IPS-20b (cell line): ENCODE results near the gene STK16.
A peak's percentile ranks its signal among the peaks of the same experiment; 100 is the strongest.
"Not testable (repeated sequence)": the region's sequence is repeated elsewhere in the genome, so short reads cannot be mapped to it uniquely, and the experiment has no call there.

Experiments used
- H3K27ac ChIP-seq: one replicate; pipeline ENCODE4 v1.5.1; 2013; ENCODE audit warnings: low read length
- H3K27me3 ChIP-seq: 2 replicates; pipeline ENCODE4 v1.6.1; 2013; ENCODE audit warnings: mild to moderate bottlenecking, low read length, inconsistent platforms; ENCODE audit not compliant: insufficient read depth
- H3K36me3 ChIP-seq: 2 replicates; pipeline ENCODE4 v1.6.1; 2013; ENCODE audit warnings: low read depth, mild to moderate bottlenecking, inconsistent platforms, low read length, moderate library complexity; ENCODE audit not compliant: insufficient read depth
- H3K4me1 ChIP-seq: 2 replicates; pipeline ENCODE4 v1.6.1; 2013; ENCODE audit warnings: mild to moderate bottlenecking, control low read depth, inconsistent platforms, low read length, moderate library complexity; ENCODE audit not compliant: insufficient read depth
- H3K4me3 ChIP-seq: 2 replicates; pipeline ENCODE4 v1.5.1; 2013; ENCODE audit warnings: mild to moderate bottlenecking, low read length, inconsistent platforms
- H3K9ac ChIP-seq: 2 replicates; pipeline ENCODE4 v1.6.1; 2013; ENCODE audit warnings: low read depth, mild to moderate bottlenecking, inconsistent platforms, low read length, moderate library complexity
- H3K9me3 ChIP-seq: 2 replicates; pipeline ENCODE4 v1.6.1; 2013; ENCODE audit warnings: mild to moderate bottlenecking, low read depth, low read length, inconsistent platforms; ENCODE audit not compliant: insufficient read depth

The STK16 gene, protein sequence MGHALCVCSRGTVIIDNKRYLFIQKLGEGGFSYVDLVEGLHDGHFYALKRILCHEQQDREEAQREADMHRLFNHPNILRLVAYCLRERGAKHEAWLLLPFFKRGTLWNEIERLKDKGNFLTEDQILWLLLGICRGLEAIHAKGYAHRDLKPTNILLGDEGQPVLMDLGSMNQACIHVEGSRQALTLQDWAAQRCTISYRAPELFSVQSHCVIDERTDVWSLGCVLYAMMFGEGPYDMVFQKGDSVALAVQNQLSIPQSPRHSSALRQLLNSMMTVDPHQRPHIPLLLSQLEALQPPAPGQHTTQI

DNA sequence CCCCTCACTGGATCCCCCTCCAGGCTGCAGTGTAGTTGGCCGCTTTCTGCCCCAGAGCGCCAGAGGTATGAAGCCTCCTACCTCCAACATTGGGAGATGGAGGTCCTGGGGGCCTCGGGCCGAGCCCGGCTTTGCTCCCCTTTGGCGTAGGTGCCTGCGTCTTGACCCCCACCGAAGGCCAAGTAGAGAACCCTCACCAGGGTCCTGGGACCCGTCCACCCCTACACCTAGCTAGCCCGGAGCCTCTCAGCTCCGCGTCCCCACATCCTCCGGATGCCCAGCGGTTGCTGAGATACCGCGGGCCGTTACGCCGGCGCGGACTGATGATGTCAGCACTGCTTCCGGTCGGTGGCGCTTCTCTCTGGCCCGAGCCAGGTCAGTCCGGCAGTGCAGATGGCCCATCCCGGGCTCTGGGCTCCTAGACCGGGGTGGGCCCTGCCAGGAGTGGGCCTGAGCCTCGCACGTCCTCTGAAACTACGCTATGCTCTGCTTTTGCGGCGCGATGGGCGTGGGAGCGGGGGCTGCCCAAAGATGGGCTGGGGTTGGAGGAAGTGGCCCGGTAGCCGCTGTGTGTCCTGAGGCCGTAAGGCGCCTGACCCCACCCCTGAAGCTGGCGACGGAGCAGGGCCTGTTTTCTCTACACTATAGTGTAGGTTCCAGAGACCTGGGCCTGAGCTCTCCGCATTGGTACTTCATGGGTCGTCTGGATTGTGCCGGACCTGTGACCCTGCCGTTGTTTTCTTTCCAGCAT, at the start of gene STK16, which contains the start of gene GLB1L:
Gene STK16, plus strand, starts transcription at position 332 of the 751 bp plus-strand sequence. CDS start 521 bp downstream, outside the sequence.
Gene GLB1L, minus strand, starts transcription at position 297 of the 751 bp plus-strand sequence. CDS start 1,871 bp downstream, outside the sequence.
- H3K4me3 ChIP-seq = peak within 1 kb of the TSS; percentile 97
- peak within 1 kb of the TSS; percentile 69 for H3K27ac ChIP-seq
- peaks cover 11% of the 10 kb centered on the region for H3K4me1 ChIP-seq
- no peaks in the 10 kb centered on the region for H3K27me3 ChIP-seq
- no peaks in the 10 kb centered on the region for H3K9me3 ChIP-seq
- H3K9ac ChIP-seq = peak within 1 kb of the TSS; percentile 98
- peaks cover 25% of the 10 kb centered on the region for H3K36me3 ChIP-seq

DNA sequence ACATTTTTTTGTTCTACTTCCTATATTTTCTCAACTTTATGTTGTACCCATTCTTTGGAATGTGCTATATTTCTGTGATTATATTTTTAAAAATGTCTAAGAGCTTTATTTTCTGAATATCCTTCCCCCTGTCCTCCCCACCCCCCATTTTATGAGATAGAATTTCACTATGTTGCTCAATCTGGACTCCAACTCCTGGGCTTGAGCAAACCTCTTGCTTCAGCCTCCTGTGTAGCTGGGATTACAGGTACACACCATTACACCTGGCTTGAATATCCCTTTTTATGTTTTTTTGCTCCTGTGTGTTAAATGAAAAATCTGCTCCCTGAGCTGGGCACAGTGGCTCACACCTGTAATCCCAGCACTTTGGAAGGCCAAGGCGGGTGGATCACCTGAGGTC, 47.9 kb upstream of the STK16 start:
- Histone ChIP-seq H3K27ac (no peak overlapping the region), H3K27me3 (no peaks in the 10 kb centered on the region), H3K4me1 (no peaks in the 10 kb centered on the region), H3K4me3 (no peak overlapping the region), H3K9me3 (no peaks in the 10 kb centered on the region), H3K36me3 (no peaks in the 10 kb centered on the region), H3K9ac (no peak overlapping the region)

DNA sequence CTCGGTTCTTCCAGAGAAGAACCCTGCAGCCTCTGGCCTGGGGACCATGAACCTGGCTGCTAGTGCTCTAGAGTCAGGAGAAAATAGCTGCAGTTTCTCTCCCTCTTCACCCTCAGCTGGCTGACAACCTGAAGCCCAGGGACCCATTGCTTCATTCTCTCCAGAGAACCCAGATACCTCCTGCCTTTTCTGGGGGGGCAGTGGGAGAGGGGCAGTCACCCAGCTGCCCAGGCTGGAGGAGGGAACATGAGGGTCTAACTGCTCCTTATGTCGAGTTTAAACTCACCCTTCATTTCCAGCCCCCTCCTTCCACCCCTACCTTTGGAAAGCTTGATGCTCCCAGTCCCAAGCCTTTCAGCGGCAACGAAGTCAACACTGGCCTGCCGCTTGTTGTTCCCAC, 46.3 kb upstream of the STK16 start:
- H3K9ac ChIP-seq = no peak overlapping the region
- no peak overlapping the region for H3K4me3 ChIP-seq
- H3K27ac ChIP-seq = no peak overlapping the region
- H3K36me3 ChIP-seq = no peaks in the 10 kb centered on the region
- no peaks in the 10 kb centered on the region for H3K27me3 ChIP-seq
- no peaks in the 10 kb centered on the region for H3K4me1 ChIP-seq
- H3K9me3 ChIP-seq = no peaks in the 10 kb centered on the region

DNA sequence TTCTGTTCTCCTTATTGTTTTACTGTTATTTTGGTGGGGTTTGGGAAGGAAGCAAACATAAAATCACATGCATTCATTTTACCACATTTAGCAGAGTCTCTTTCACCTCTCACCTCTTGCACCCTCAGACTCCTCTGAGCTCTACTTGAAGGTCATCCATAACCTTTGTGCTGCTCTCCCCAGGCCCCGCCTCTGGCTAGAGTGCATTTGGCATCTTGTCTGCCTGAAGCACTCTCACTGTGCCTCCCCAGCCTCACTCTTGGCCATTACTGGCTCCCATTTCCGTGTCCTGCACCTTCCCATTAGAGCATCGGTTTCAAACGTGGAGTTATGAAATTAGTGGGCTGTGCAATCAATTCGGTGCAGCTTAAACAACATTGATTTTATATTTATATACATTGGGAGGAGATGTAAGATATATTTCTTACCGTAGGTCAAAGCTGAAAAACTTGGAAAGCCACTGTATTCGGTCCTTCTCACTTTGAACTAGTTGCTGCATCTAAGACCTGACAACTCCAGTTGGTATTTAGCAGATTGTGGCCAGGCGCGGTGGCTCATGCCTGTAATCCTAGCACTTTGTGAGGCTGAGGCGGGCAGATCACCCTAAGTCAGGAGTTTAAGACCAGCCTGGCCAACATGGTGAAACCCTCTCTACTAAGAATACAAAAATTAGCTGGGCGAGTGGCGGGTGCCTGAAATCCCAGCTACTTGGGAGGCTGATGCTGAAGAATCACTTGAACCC, 45.6 kb upstream of the STK16 start:
- Histone ChIP-seq H3K27me3 (no peaks in the 10 kb centered on the region), H3K9ac (no peak overlapping the region), H3K9me3 (no peaks in the 10 kb centered on the region), H3K27ac (no peak overlapping the region), H3K4me3 (no peak overlapping the region), H3K36me3 (no peaks in the 10 kb centered on the region), H3K4me1 (no peaks in the 10 kb centered on the region)

DNA sequence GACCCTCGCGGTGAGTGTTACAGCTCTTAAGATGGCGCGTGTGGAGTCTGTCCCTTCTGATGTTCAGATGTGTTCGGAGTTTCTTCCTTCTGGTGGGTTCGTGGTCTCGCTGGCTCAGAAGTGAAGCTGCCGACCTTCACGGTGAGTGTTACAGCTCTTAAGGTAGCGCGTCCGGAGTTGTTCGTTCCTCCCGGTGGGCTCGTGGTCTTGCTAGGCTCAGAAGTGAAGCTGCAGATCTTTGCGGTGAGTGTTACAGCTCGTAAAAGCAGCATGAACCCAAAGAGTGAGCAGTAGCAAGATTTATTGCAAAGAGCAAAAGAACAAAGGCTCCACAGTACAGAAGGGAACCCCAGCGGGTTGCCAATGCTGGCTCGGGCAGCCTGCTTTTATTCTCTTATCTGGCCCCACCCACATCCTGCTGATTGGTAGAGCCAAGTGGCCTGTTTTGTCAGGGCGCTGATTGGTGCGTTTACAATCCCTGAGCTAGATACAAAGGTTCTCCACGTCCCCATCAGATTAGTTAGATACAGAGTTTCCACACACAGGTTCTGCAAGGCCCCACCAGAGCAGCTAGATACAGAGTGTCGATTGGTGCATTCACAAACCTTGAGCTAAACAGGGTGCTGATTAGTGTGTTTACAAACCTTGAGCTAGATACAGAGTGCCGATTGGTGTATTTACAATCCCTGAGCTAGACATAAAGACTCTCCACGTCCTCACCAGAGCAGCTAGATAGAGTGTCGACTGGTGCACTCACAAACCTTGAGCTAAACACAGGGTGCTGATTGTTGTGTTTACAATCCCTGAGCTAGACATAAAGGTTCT, 44.6 kb upstream of the STK16 start:
- H3K4me1 ChIP-seq, H3K4me3 ChIP-seq, H3K27ac ChIP-seq, H3K27me3 ChIP-seq, H3K36me3 ChIP-seq, H3K9me3 ChIP-seq, H3K9ac ChIP-seq: not testable (repeated sequence)

DNA sequence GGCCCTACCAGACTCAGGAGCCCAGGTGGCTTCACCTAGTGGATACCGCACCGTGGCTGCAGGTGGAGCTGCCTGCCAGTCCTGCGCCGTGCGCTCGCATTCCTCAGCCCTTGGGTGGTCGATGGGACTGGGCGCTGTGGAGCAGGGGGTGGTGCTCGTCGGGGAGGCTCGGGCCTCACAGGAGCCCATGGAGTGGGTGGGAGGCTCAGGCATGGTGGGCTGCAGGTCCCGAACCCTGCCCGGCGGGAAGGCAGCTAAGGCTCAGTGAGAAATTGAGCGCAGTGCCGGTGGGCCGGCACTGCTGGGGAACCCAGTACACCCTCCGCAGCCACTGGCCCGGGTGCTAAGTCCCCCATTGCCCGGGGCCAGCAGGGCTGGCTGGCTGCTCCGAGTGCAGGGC, 43.9 kb upstream of the STK16 start:
- not testable (repeated sequence) for H3K36me3 ChIP-seq, H3K4me3 ChIP-seq, H3K27ac ChIP-seq

DNA sequence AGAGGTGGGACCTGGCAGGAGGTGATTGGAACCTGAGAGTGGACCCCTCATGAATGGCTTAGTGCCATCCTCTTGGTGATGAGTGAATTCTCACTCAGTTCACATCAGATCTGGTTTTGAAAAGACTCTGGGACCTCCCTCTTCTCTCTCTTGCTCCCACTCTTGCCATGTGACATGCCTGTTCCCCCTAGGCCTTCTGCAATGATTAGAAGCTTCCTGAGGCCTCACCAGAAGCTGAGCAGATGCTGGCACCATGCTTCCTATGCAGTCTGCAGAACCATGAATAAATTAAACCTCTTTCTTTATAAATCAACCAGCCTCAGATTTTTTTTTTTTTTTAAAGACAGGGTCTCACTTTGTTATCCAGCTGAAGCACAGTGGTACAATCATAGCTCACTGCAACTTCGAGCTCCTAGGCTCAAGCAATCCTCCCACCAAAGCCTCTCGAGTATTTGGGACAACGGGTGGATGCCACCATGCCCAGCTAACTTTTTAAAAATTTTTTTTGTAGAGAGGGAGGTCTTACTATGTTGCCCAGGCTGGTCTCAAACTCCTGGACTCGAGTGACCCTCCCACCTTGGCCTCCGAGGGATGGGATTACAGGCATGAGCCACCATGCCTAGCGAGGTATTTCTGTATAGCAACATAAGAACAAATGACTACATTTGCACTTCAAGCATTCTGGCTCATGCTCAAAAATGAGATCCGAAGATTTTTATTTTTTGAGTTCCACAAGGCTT, 40.7 kb upstream of the STK16 start:
- no peaks in the 10 kb centered on the region for H3K27me3 ChIP-seq
- no peak overlapping the region for H3K9ac ChIP-seq
- H3K27ac ChIP-seq = no peak overlapping the region
- H3K9me3 ChIP-seq = no peaks in the 10 kb centered on the region
- peaks cover 4% of the 10 kb centered on the region; the same call in 1 of the 2 replicates for H3K4me1 ChIP-seq
- no peak overlapping the region for H3K4me3 ChIP-seq
- peaks cover 15% of the 10 kb centered on the region; the same call in 1 of the 2 replicates for H3K36me3 ChIP-seq

More for the DNA sequence above, 43.9 kb upstream of the STK16 start:
- not testable (repeated sequence) for H3K9me3 ChIP-seq, H3K27me3 ChIP-seq, H3K9ac ChIP-seq, H3K4me1 ChIP-seq

DNA sequence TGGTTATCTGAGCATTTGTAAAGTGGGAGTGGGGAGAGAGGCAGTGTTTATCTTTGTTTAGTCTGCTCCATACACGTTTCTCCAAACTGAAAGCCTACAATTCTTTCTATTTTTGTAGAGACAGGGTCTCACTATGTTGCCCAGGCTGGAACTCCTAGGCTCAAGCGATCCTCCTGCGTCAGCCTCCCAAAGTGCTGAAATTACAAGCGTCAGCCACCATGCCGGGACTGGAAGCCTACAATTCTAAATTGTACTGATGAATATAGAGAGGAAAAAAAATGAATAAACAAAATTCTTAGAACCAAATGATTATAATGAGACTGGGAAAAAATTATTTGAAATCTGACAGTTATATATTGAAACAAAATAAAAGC, 40.1 kb upstream of the STK16 start:
- Histone ChIP-seq H3K9ac (no peak overlapping the region), H3K27me3 (no peaks in the 10 kb centered on the region), H3K27ac (no peak overlapping the region), H3K4me1 (peaks cover 4% of the 10 kb centered on the region; the same call in 1 of the 2 replicates), H3K4me3 (no peak overlapping the region), H3K36me3 (peaks cover 20% of the 10 kb centered on the region; the same call in 1 of the 2 replicates), H3K9me3 (no peaks in the 10 kb centered on the region)

DNA sequence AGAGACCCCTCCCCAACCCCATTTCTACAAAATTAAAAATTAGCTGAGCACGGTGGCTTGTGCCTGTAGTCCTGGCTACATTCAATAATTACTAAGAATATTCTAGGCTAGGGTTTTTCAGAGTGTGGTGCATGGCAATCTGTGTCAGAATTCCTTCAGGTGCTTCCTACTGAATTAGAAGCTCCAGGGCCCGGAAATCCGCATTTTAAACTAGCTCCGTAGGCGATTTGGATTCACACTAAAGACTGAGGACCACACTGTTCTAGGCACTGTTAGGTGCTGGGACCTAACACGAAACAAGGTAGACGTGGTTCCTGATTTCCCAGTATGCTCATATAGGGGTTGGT, 39.3 kb upstream of the STK16 start:
- H3K27ac ChIP-seq = no peak overlapping the region
- peaks cover 4% of the 10 kb centered on the region; the same call in 1 of the 2 replicates for H3K4me1 ChIP-seq
- no peaks in the 10 kb centered on the region for H3K9me3 ChIP-seq
- no peaks in the 10 kb centered on the region for H3K27me3 ChIP-seq
- peak overlapping the region; percentile 84 for H3K4me3 ChIP-seq
- peaks cover 26% of the 10 kb centered on the region; the same call in 1 of the 2 replicates for H3K36me3 ChIP-seq
- H3K9ac ChIP-seq = peak overlapping the region; percentile 73; the same call in 1 of the 2 replicates

DNA sequence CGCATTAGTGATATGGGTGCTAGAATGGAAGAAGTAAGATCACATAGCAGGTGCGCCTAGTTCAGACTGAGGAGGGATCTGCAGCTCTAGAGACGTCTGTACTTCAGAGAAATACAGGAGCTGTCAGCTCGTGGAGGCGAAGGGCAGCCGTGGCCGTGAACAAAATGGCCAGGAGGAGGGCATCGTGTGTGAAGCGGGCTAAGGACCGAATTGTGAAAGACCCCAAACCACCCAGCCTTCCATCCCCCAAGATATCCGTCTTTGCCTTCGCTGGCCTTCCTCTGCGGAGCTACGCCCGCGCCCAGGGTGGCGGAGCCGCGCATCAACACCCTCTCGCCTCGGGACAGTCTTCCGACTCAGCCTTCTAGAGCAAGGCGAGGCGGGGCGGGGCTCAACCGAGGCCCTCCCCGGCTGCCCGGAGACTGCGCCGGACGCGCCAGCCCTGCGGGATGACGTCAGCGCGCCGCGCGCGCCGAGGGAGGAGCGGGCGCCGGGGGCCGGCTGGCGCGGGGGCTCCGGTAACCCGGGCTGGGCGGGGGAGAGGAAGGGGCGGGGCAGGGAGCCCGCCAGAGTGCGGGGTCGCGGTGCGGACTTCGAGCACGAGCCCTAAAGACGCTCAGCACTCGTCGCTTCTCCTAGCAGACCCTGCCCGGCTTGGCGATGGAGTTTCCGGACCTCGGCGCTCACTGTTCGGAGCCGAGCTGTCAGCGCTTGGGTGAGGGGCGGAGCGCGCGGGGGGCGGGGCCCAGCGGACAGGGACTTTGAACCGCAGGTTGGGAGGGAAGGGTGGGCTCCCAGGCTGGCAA, 38.7 kb upstream of the STK16 start, which contains the start of gene ZFAND2B:
Gene ZFAND2B, plus strand, starts transcription at position 455 of the 806 bp plus-strand sequence. Its CDS starts 206 bp downstream, at position 661.
- Histone ChIP-seq H3K4me3 (peak within 1 kb of the TSS; percentile 84), H3K4me1 (peaks cover 4% of the 10 kb centered on the region; the same call in 1 of the 2 replicates), H3K36me3 (peaks cover 31% of the 10 kb centered on the region; the same call in 1 of the 2 replicates), H3K27me3 (no peaks in the 10 kb centered on the region), H3K9me3 (no peaks in the 10 kb centered on the region), H3K27ac (no peak within 1 kb of the TSS), H3K9ac (peak within 1 kb of the TSS; percentile 75)
